KMS-11 (cell line): ENCODE measurements around the gene CEP78.

ENCODE experiments used
- H2AFZ ChIP-seq: fragments of 200-600 bp; sonication (generic); 2 replicates; pipeline ENCODE4 v1.6.1; 2016; ENCODE audit warnings: antibody characterized with exemption, mixed run types, low read depth
- H3K27ac ChIP-seq: fragments of 200-600 bp; sonication (generic); 2 replicates; pipeline ENCODE4 v1.6.1; 2016; ENCODE audit warnings: mild to moderate bottlenecking, mixed run types
- H3K27me3 ChIP-seq: fragments of 200-600 bp; sonication (generic); 2 replicates; pipeline ENCODE4 v1.6.1; 2017; ENCODE audit warnings: mild to moderate bottlenecking, low read depth, mixed run types, moderate library complexity; ENCODE audit not compliant: insufficient read depth
- H3K36me3 ChIP-seq: fragments of 200-600 bp; sonication (generic); 2 replicates; pipeline ENCODE4 v1.6.1; 2017; ENCODE audit warnings: mild to moderate bottlenecking, mixed run types; ENCODE audit not compliant: insufficient read depth
- H3K4me1 ChIP-seq: fragments of 200-600 bp; sonication (generic); 2 replicates; pipeline ENCODE4 v1.6.1; 2016; ENCODE audit warnings: mild to moderate bottlenecking, low read depth, mixed run types; ENCODE audit not compliant: poor library complexity, severe bottlenecking
- H3K4me2 ChIP-seq: fragments of 200-600 bp; sonication (generic); 2 replicates; pipeline ENCODE4 v1.7.0; 2016; ENCODE audit warnings: mild to moderate bottlenecking, mixed run types
- H3K4me3 ChIP-seq: fragments of 200-600 bp; sonication (generic); IDR thresholded peaks from 2 replicates; pipeline ENCODE4 v1.6.1; 2017; ENCODE audit warnings: low read depth, low read length, mixed read lengths; ENCODE audit not compliant: insufficient read depth
- H3K79me2 ChIP-seq: fragments of 200-600 bp; sonication (generic); 2 replicates; pipeline ENCODE4 v1.6.1; 2016; ENCODE audit warnings: low read depth, mixed run types; ENCODE audit not compliant: insufficient read depth
- H3K9ac ChIP-seq: fragments of 200-600 bp; sonication (generic); 2 replicates; pipeline ENCODE4 v1.6.1; 2016; ENCODE audit warnings: mild to moderate bottlenecking, mixed run types
- H4K20me1 ChIP-seq: fragments of 200-600 bp; sonication (generic); 2 replicates; pipeline ENCODE4 v1.6.1; 2016; ENCODE audit warnings: mild to moderate bottlenecking, mixed run types; ENCODE audit not compliant: insufficient read depth
- TF ChIP-seq, protein P1 (sequence below): fragments of 200-600 bp; sonication (generic); conservative IDR thresholded peaks from 2 replicates; pipeline ENCODE4 v1.6.1; 2017; ENCODE audit warnings: low read depth, mild to moderate bottlenecking, antibody characterized with exemption, low read length, moderate library complexity, mixed read lengths

Gene CEP78

DNA sequence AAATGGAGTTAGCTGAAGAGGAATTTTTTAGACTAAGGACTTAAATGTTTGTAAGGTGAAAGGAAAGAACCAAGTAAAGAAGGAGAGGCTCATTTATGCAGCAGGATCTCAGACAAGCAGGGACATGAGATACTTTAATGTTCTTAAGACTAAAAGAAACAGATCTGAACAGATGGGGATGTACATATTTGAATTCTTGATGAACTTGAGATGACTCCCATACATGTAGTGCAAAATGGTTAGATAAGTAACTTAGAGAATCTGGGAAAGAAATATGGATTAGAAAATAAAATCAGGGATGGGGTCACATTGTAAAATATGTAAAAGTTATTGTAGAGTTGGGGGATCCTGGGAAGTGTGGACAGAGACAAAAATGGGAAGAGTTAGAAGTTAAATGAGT, 33.9 kb downstream of the CEP78 start:
- Histone ChIP-seq H3K4me3 (no peak overlapping the region), H3K9ac (no peak overlapping the region), H3K79me2 (no peaks in the 10 kb centered on the region), H3K36me3 (0 out of 2 replicates have a peak, but pooled peaks cover 4% of the 10 kb centered on the region), H3K27me3 (no peaks in the 10 kb centered on the region), H3K27ac (no peak overlapping the region), H3K4me2 (no peak overlapping the region), H4K20me1 (no peaks in the 10 kb centered on the region), H2AFZ (no peak overlapping the region), H3K4me1 (no peaks in the 10 kb centered on the region)
- TF ChIP-seq, protein P1, sequence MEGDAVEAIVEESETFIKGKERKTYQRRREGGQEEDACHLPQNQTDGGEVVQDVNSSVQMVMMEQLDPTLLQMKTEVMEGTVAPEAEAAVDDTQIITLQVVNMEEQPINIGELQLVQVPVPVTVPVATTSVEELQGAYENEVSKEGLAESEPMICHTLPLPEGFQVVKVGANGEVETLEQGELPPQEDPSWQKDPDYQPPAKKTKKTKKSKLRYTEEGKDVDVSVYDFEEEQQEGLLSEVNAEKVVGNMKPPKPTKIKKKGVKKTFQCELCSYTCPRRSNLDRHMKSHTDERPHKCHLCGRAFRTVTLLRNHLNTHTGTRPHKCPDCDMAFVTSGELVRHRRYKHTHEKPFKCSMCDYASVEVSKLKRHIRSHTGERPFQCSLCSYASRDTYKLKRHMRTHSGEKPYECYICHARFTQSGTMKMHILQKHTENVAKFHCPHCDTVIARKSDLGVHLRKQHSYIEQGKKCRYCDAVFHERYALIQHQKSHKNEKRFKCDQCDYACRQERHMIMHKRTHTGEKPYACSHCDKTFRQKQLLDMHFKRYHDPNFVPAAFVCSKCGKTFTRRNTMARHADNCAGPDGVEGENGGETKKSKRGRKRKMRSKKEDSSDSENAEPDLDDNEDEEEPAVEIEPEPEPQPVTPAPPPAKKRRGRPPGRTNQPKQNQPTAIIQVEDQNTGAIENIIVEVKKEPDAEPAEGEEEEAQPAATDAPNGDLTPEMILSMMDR: no peak

- H3K4me1 ChIP-seq: no peaks in the 10 kb centered on the region
- no peak overlapping the region for H3K9ac ChIP-seq
- TF ChIP-seq, protein P1: no peak
- no peak overlapping the region for H2AFZ ChIP-seq
- H3K79me2 ChIP-seq: no peaks in the 10 kb centered on the region
- H3K4me2 ChIP-seq: no peak overlapping the region
- no peaks in the 10 kb centered on the region for H3K36me3 ChIP-seq
- no peaks in the 10 kb centered on the region for H4K20me1 ChIP-seq
- no peaks in the 10 kb centered on the region for H3K27me3 ChIP-seq
- H3K27ac ChIP-seq: no peak overlapping the region
- H3K4me3 ChIP-seq: no peak overlapping the region
Measured at GRCh38 chr9:78272307-78272706, 36.4 kb downstream of the CEP78 start.

GRCh38 chr9:78273761-78274160, 37.9 kb downstream of the CEP78 start:
- Histone ChIP-seq H2AFZ (no peak overlapping the region), H3K4me1 (no peaks in the 10 kb centered on the region), H3K4me3 (no peak overlapping the region), H3K27me3 (no peaks in the 10 kb centered on the region), H3K9ac (no peak overlapping the region), H3K79me2 (no peaks in the 10 kb centered on the region), H3K4me2 (no peak overlapping the region), H4K20me1 (no peaks in the 10 kb centered on the region), H3K27ac (no peak overlapping the region), H3K36me3 (no peaks in the 10 kb centered on the region)
- TF ChIP-seq, protein P1: no peak

DNA sequence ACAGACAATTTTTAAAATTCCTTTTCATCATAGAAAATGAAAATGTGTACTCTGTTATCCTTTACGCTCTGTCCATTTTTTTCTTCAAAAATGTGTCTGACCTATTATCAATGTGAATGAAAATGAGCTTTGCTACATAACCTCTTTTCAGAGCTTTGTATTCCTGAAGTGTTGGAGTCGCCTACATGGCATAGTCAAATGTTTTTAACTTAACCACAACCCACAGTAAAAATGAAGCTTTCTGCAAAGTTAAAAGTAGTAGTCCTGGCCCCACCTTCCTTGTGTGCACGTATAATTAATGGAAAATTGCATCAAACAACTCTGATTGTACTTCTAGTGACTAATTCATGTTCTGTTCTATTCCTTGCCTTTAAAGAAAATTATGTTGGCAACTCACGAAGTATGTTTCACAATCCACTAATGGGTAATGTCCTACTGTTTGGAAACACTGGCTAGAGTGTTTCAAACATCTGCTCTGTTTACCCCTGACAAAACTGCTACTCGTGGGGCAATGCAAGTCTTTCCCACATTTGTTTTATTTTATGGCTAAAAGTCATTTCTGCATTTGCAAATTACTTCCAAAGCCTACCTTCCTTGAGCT, 42.4 kb downstream of the CEP78 start:
- Histone ChIP-seq H3K4me1 (no peaks in the 10 kb centered on the region), H4K20me1 (no peaks in the 10 kb centered on the region), H3K79me2 (no peaks in the 10 kb centered on the region), H3K9ac (no peak overlapping the region), H3K27me3 (no peaks in the 10 kb centered on the region), H2AFZ (no peak overlapping the region), H3K36me3 (no peaks in the 10 kb centered on the region), H3K4me3 (no peak overlapping the region), H3K27ac (no peak overlapping the region), H3K4me2 (no peak overlapping the region)
- TF ChIP-seq, protein P1: no peak
